GM12878 (cell line): Measurements from ENCODE around the gene ALG10B. TPM values are rescaled to one million over a fixed set of nuclear protein-coding genes. Genes with fewer than 3 reads are reported as not detected.

Experiments
- ATAC-seq: fragments of 200-7000 bp; cut with Tn5 transposase; 3 replicates; pipeline ENCODE4 v1.9.1; 2020; ENCODE audit warnings: mild to moderate bottlenecking, moderate library complexity
- BruUV-seq: library from RNA; stranded (reverse); fragments of 400-500 nt; replicated peaks from 2 replicates; lab custom pipeline; 2021; lab: Mats Ljungman, UMichigan
- CTCF ChIA-PET: fragments of 300-600 bp; sonication (Branson Sonifier 250); formaldehyde crosslinking; extraction: SDS; loops from one replicate; lab custom pipeline; 2021; ENCODE audit warnings: inconsistent platforms; lab: Yijun Ruan, JAX
- POLR2A ChIA-PET: fragments of 350-600 bp; formaldehyde crosslinking; extraction: SDS; loops from one replicate; lab custom pipeline; 2021; ENCODE audit warnings: inconsistent platforms; lab: Charles Lee
- RAD21 ChIA-PET: fragments of 300-600 bp; sonication (Branson Sonifier 250); formaldehyde crosslinking; loops from one replicate; lab custom pipeline; 2023; ENCODE audit warnings: antibody characterized with exemption; ENCODE audit not compliant: unreplicated experiment; lab: Charles Lee
- SMC1A ChIA-PET: fragments of 300-600 bp; sonication (Branson Sonifier 250); formaldehyde crosslinking; loops from one replicate; lab custom pipeline; 2023; ENCODE audit not compliant: unreplicated experiment, uncharacterized antibody; lab: Charles Lee
- DNase-seq: peaks from one replicate; pipeline ENCODE4 v3.0.0-alpha.2; 2011; ENCODE audit warnings: low read depth, low spot score
- FAIRE-seq: peaks from 3 replicates; lab custom pipeline; 2011; peaks lifted over from hg19 to GRCh38; lab: Jason Lieb, UNC
- H2AFZ ChIP-seq: 2 replicates; pipeline ENCODE4 v1.6.0; 2011; ENCODE audit warnings: low read depth, low read length, control low read depth; ENCODE audit not compliant: control insufficient read depth
- H3K27ac ChIP-seq: 2 replicates; pipeline ENCODE4 v1.5.1; 2011; ENCODE audit warnings: control low read depth; ENCODE audit not compliant: control insufficient read depth, insufficient read depth
- H3K27me3 ChIP-seq, 2 experiments: replicated peaks in 1 of 2; 2 replicates each; pipeline versions ENCODE4 v1.6.0 to v1.6.1; 2011; ENCODE audit warnings: low read length in 1 of 2; ENCODE audit not compliant: control insufficient read depth in 2 of 2, insufficient read depth in 2 of 2
- H3K36me3 ChIP-seq, 2 experiments: 2 replicates each; pipeline ENCODE4 v1.5.1; 2011; ENCODE audit warnings: low read length in 1 of 2; ENCODE audit not compliant: control insufficient read depth in 2 of 2, insufficient read depth in 2 of 2
- H3K4me1 ChIP-seq: 2 replicates; pipeline ENCODE4 v1.6.1; 2011; ENCODE audit warnings: mild to moderate bottlenecking, low read length, moderate library complexity, mixed read lengths; ENCODE audit not compliant: control insufficient read depth, insufficient read depth
- H3K4me2 ChIP-seq: 2 replicates; pipeline ENCODE4 v1.6.0; 2011; ENCODE audit warnings: control low read depth; ENCODE audit not compliant: control insufficient read depth, insufficient read depth
- H3K4me3 ChIP-seq: fragments of 200-600 bp; sonication (generic); 2 replicates; pipeline ENCODE4 v1.5.1; 2016
- H3K79me2 ChIP-seq: 2 replicates; pipeline ENCODE4 v1.6.0; 2011; ENCODE audit warnings: low read length; ENCODE audit not compliant: control insufficient read depth, insufficient read depth
- H3K9ac ChIP-seq: 2 replicates; pipeline ENCODE4 v1.8.0; 2011; ENCODE audit warnings: low read length, control low read depth, mixed read lengths; ENCODE audit not compliant: control insufficient read depth, insufficient read depth
- H3K9me3 ChIP-seq: replicated peaks from 3 replicates; pipeline ENCODE4 v1.5.1; 2011; ENCODE audit warnings: mild to moderate bottlenecking, low read length; ENCODE audit not compliant: control insufficient read depth, insufficient read depth
- H4K20me1 ChIP-seq: 2 replicates; pipeline ENCODE4 v1.6.0; 2011; ENCODE audit not compliant: control insufficient read depth, insufficient read depth
- ATF2 ChIP-seq: IDR thresholded peaks from 2 replicates; pipeline ENCODE4 v1.6.1; 2012; ENCODE audit warnings: low read length, inconsistent platforms
- BMI1 ChIP-seq: fragments of 450-650 bp; IDR thresholded peaks from 2 replicates; pipeline ENCODE4 v1.6.1; 2016; ENCODE audit warnings: mild to moderate bottlenecking, moderate library complexity, borderline replicate concordance
- CREM ChIP-seq: IDR thresholded peaks from 2 replicates; pipeline ENCODE4 v1.6.1; 2014; ENCODE audit warnings: antibody characterized with exemption, low read depth
- E2F8 ChIP-seq: fragments of 450-650 bp; IDR thresholded peaks from 2 replicates; pipeline ENCODE4 v1.6.1; 2018; ENCODE audit warnings: mild to moderate bottlenecking, low read depth, moderate library complexity; ENCODE audit not compliant: partially characterized antibody
- EED ChIP-seq: sonication (generic); IDR thresholded peaks from 2 replicates; pipeline ENCODE4 v1.6.1; 2016; ENCODE audit warnings: antibody characterized with exemption, low read depth
- MAX ChIP-seq: IDR thresholded peaks from 2 replicates; pipeline ENCODE4 v1.6.1; 2012; ENCODE audit warnings: low read depth, low read length, improper control_type of control experiment
- NBN ChIP-seq: fragments of 450-650 bp; IDR thresholded peaks from 2 replicates; pipeline ENCODE4 v1.6.1; 2016
- RAD21 ChIP-seq: IDR thresholded peaks from 2 replicates; pipeline ENCODE4 v1.6.1; 2011; ENCODE audit warnings: mild to moderate bottlenecking, low read depth, low read length, moderate library complexity; ENCODE audit not compliant: insufficient read depth
- RCOR1 ChIP-seq: conservative IDR thresholded peaks from 2 replicates; pipeline ENCODE4 v1.6.1; 2012; ENCODE audit warnings: low read depth, low read length, improper control_type of control experiment
- REST ChIP-seq: IDR thresholded peaks from 2 replicates; pipeline ENCODE4 v1.6.1; 2012; ENCODE audit warnings: mild to moderate bottlenecking, low read depth, low read length
- SIX5 ChIP-seq: IDR thresholded peaks from 2 replicates; pipeline ENCODE4 v1.6.1; 2011; ENCODE audit warnings: mild to moderate bottlenecking, low read depth, low read length, moderate library complexity; ENCODE audit not compliant: severe bottlenecking
- SMARCA5 ChIP-seq: fragments of 450-650 bp; IDR thresholded peaks from 2 replicates; pipeline ENCODE4 v1.6.1; 2017; ENCODE audit warnings: mild to moderate bottlenecking
- SMC3 ChIP-seq: IDR thresholded peaks from 2 replicates; pipeline ENCODE4 v1.6.1; 2011; ENCODE audit warnings: low read length, improper control_type of control experiment, borderline replicate concordance
- TCF3 ChIP-seq: IDR thresholded peaks from 2 replicates; pipeline ENCODE4 v1.6.1; 2012; ENCODE audit warnings: low read depth, mild to moderate bottlenecking, low read length, borderline replicate concordance; ENCODE audit not compliant: insufficient read depth
- WRNIP1 ChIP-seq: IDR thresholded peaks from 2 replicates; pipeline ENCODE4 v1.6.1; 2011; ENCODE audit warnings: low read depth, low read length, improper control_type of control experiment, borderline replicate concordance
- ZNF24 ChIP-seq: fragments of 450-650 bp; IDR thresholded peaks from 2 replicates; pipeline ENCODE4 v1.6.1; 2017; ENCODE audit warnings: antibody characterized with exemption, mild to moderate bottlenecking
- ZNF384 ChIP-seq: IDR thresholded peaks from 2 replicates; pipeline ENCODE4 v1.6.1; 2012; ENCODE audit warnings: low read depth, mild to moderate bottlenecking, low read length, improper control_type of control experiment, borderline replicate concordance
- WGBS: methylation state at CpG from one replicate; pipeline ENCODE4 v1.1.6; 2016; ENCODE audit warnings: low lambda C conversion rate; ENCODE audit not compliant: insufficient replicate concordance, insufficient coverage; ENCODE audit errors: missing lambda C conversion rate; 5-methylcytosine and 5-hydroxymethylcytosine counted together
- in situ Hi-C: fragments of 300-500 bp; cut with MboI; formaldehyde crosslinking; loops from 9 replicates; pipeline ENCODE4 v1.14.3; 2018; ENCODE audit warnings: mixed read lengths
- intact Hi-C: fragments of 100-400 bp; cut with micrococcal nuclease; formaldehyde crosslinking; loops from one replicate; pipeline ENCODE4 v1.14.2; 2022; ENCODE audit not compliant: unreplicated experiment
- polyA plus RNA-seq, 11 experiments: library from polyadenylated mRNA; depleted of rRNA in 4 of 11; unstranded in 6 of 11; stranded (reverse) in 5 of 11; fragments of >200 nt; fragmentation: Nextera tagmentation in 4 of 11; fragmentation: Illumina TruSeq in 1 of 11; extraction: Ambion mirVana in 4 of 11; extraction: Trizol in 1 of 11; gene quantifications; 1 replicate in 1 of 11; 2 replicates in 10 of 11; pipeline versions ENCODE4 v1.2.1 to v1.2.3, GENCODE V29; 2011 to 2016; ENCODE audit warnings: inconsistent platforms in 2 of 11, missing spikeins in 2 of 11, low read depth in 1 of 11
- total RNA-seq, 4 experiments: library from RNA; depleted of rRNA in 3 of 4; stranded (reverse); fragments of >200 nt in 3 of 4; fragmentation: Illumina TruSeq in 1 of 4; extraction: Trizol in 1 of 4; gene quantifications; 2 replicates each; pipeline versions ENCODE4 v1.2.1 to v1.2.3, GENCODE V29; 2013 to 2021

The ALG10B gene
- total and polyA plus RNA-seq, 10 of the 15 experiments (the other 5 are each of a cell fraction or from before 2014, with no cell fraction given), result 2.0 to 23.7 (median 8.8) TPM

- TF ChIP-seq TCF3, result no peak
- TF ChIP-seq NBN, result no peak
- TF ChIP-seq ZNF24, result no peak
Measured at GRCh38 chr12:38282886-38283285, 33.7 kb upstream of the ALG10B start (continued).

GRCh38 chr12:38289396-38289795, 27.2 kb upstream of the ALG10B start:
- CTCF ChIA-PET, result no interaction called here
- ATAC-seq (no peak), FAIRE-seq (no peak), DNase-seq (no peak)
- WGBS, result 4% methylated on average over 2 of the region's 2 CpGs
- POLR2A ChIA-PET, result no interaction called here
- SMC1A ChIA-PET, result no interaction called here
- no TSS peak for BruUV-seq
- Histone ChIP-seq H3K27me3 (no peaks in the 10 kb centered on the region), H3K79me2 (no peaks in the 10 kb centered on the region), H3K36me3 (no peaks in the 10 kb centered on the region), H3K27ac (no peak overlapping the region), H2AFZ (no peak overlapping the region), H4K20me1 (no peaks in the 10 kb centered on the region), H3K4me1 (no peaks in the 10 kb centered on the region), H3K9me3 (no peaks in the 10 kb centered on the region), H3K9ac (no peak overlapping the region), H3K4me3 (no peak overlapping the region), H3K4me2 (no peak overlapping the region)
- in situ Hi-C loops, result no loop called here
- intact Hi-C loops, result no loop called here
- RAD21 ChIA-PET, result no interaction called here
- no peak for TF ChIP-seq ZNF384
- TF ChIP-seq EED, result no peak
- no peak for TF ChIP-seq E2F8
- TF ChIP-seq SIX5, result no peak
- no peak for TF ChIP-seq SMARCA5
- TF ChIP-seq BMI1, result no peak
- TF ChIP-seq SMC3, result no peak
- TF ChIP-seq MAX, result no peak
- no peak for TF ChIP-seq WRNIP1
- TF ChIP-seq RCOR1, result no peak
- no peak for TF ChIP-seq ATF2
- no peak for TF ChIP-seq RAD21
- TF ChIP-seq REST, result no peak
- no peak for TF ChIP-seq CREM
